DMS 273 treated with DMSO at 0.1 percent for 48 hours (cell line): ENCODE data around the gene C3orf22.
"Not testable (repeated sequence)": the region's sequence is repeated elsewhere in the genome, so short reads cannot be mapped to it uniquely, and the experiment has no call there.

Experiments used
- DNase-seq: peaks from one replicate; lab custom pipeline; 2025; lab: John Stamatoyannopoulos, UW

The C3orf22 gene

DNA sequence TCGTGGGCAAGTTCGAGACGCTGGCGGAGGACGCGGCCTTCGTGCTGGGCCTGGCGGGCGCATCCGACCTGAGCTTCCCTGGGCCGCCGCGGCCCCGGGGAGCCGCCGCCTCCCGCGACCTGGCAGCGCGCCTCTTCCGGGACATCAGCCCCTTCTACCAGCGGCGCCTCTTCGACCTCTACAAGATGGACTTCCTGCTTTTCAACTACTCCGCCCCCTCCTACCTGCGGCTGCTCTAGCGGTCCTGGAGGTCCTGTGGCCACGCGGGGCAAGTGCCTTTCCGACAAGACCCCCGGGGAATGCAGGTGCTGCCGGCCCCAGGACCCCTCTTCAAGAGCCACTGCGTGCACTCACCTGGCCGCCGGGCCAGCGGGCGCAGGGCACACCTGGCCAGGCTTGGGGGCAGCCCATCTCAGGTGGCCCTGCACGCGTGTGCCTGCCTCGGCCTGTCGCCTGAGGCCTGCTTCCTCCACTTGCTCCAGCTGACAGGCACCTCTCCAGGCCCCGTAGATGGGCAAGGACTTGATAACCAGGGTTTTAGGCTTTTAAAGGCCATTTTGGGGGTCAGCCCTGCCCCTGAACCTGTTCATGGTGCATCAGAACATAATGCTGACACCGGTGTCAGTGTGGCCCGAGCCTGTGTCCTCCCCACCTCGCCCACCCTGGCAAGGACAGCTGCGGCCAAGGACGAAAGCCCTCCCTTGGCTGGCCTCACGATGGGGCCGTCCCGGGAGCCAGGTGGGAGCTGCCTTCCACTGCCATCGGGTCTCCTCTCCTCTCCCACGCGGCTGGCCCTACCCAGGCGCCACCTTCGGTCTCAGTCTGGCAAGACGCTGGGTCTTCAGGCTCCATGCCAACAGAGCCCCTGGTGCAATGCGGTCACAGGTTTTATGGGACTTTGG lies 16.1 kb downstream of the C3orf22 start:
- DNase-seq: no peak

DNA sequence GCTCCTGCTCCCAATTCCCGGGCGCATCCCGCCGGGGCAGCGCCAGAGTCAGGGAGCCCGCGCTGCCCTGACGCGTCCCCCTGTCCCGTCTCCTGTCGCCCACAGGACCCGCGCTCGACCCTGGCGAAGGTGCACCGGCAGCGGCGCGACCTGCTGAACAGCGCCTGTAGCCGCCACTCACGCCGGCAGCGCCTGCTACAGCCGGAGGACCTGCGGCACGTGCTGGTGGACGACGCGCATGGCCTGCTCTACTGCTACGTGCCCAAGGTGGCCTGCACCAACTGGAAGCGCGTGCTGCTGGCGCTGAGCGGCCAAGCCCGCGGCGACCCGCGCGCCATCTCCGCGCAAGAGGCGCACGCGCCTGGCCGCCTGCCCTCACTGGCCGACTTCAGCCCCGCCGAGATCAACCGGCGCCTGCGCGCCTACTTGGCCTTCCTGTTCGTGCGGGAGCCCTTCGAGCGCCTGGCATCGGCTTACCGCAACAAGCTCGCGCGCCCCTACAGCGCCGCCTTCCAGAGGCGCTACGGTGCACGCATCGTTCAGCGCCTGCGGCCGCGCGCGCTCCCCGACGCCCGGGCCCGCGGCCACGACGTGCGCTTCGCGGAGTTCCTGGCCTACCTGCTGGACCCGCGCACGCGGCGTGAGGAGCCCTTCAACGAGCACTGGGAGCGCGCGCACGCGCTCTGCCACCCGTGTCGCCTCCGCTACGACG lies 16.9 kb downstream of the C3orf22 start:
- DNase-seq: no peak

DNA sequence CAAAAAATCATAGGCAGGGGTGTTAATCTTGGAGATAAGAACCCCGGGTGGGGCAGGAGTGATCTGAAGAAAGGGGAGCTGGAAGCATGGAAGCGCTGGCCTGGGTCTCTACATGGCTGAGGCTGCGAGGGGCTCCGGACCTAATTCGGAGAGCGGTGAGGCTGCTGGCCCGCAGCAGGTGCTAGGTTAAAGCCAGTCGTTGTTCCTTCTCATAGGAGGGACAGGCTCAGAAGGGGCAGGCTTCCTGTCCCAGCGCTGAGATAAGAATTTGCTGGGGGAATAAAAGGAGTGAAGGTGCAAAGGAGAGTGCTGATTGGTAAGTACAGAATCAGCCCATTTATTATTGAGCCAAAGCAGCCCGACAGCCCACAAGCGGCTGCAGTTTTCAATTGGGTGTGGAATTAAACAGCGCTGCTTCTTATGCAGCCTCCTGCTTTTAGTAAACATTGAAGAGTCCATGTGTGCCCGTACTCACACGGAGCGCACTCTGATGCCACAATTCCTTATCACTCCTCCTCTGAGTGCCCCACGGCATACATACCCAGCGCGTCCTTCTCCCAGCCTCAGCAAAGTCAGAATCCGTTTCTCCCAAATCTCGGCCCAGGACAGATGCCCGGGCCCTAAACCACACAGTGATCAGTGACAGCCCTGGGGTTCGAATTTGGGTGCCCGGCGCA lies 17.6 kb downstream of the C3orf22 start:
- DNase-seq: no peak

DNA sequence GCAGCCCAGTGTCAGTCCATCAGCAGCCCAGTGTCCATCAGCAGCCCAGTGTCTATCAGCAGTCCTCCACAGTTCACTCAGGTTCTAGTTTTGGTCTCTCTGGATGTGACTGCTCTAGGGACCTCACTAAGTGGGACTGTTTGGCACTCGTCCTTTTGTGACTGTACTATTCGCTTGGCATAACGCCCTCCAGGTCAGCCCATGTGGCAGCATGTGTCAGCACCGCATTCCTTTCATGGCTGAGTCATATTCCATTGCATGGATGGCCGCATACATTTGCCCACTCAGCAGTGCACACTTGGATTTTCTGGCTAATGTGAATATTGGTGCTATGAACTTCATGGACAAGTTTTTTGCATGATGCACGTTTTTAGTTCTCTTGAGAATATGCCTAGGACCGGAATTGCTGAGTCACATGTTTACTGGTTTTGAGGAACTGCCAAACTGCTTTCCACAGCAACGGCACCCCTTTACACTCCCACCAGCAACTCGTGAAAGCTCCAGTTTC lies 18.3 kb downstream of the C3orf22 start:
- no peak for DNase-seq

DNA sequence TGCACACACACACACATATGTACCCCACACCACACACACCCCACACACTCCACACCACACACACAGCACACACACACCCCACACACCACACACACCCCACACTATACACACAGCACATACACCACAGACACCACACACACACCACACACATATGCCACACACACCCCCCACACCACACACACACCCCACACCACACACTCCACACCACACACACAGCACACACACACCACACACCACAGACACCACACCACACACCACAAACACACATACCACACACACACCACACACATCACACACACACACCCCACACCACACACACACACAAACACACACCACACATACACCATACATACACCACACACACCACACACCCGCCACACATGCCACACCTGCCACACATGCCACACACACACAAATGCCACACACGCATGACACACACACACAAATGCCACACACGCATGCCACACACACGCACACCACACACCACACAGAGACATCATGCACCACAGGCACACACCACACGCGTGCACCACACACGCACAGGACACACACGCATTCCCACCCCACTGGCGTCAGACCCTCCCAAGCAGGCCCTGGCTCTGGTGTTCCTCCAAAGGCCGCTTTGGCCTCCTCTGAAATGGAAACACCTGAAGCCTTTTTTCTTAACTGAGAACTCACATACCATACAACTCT lies 19.0 kb downstream of the C3orf22 start:
- no peak for DNase-seq

DNA sequence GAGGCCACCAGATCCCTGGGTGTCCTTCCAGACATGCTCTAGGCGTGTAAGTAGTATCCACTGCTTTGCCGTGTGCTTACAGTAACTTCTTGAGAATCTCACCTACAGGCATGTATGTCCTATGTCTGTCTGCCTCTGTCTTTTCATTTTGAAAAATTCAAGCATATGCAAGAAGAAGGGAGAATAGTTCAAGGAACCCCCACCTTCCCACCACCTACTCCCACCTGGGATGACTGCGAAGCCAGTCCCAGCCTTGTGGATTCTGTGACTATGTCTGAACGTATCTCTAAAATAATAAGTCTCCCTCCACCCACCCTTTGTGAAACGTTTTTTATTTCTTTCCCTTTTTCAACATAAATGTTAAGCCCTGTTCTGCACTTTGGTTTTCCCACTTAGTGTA lies 19.8 kb downstream of the C3orf22 start:
- DNase-seq: no peak

DNA sequence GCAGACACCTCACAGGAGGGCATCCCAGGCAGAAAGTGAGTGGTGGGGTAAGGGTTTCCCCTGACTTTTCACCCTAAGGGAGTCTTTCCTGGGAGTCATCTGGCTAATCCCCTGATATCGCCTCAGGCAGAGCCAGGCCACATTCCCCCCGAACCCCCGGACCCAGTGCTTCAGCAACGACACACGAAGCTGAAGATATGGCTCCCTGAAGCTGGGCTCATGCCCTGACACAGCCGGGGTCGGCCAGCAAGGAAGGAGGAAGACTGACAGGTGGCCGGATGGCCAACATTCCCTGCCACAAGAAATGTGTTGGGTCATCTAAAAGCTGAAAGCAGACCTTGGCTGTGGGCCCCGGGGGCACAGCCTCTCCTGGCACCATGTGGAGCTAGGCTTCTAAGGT lies 20.4 kb downstream of the C3orf22 start:
- DNase-seq: no peak

DNA sequence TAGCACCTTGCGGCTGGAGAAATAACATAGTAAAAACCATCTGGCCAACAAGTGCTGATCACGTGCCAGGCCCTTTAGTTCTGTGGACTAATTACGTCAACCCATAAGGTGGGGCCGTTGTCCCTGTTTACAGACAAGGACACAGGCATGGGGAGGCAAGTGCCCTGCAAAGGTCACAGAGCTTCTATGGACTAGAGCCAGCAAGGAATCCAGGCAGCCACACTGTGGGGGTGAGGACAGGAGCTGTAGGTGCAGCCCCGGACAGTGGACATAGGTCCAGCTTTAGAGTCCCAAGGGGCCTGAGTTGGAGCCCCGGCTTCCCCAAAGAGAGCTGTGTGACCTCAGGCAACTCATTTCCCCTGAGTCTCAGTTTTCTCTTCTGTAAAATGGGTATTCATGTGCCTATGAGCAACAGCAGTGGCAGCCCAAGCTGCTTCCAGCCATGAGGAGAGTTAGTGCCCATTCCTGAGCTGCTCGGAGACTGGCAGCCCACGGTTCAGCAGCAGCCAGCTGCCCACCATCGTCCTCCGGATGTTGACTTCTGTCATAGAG lies 20.9 kb downstream of the C3orf22 start:
- DNase-seq: no peak

DNA sequence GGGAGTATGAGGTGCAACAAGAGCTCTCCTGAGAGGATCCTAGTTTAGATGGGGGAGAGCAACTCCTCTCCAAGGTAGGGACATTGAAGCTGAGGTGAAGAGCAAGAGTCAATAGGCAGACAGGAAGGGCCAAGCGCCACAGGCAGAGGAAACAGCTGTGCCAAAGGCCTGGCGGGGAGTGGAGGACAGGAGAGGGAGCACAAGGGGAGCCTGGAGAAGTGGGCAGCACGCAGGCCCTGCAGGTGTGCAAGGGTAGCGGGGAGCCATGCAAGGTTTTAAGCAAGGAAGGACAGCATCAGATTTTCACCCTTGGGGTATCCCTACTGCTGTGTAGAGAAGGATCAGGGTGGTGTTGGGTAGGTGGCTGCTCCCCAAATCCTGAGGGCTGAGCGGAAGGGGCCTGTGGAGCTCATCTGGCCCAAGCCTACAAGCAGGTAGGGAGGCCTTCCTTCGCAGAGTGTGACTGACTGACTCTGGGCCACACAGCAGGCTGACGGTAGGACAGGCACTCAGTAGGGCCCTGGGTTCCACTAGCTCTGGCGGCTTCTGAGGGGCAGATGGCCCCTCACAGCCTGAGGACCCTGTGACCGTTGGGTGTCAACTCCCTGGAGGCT lies 21.5 kb downstream of the C3orf22 start:
- peak; percentile 26 for DNase-seq

DNA sequence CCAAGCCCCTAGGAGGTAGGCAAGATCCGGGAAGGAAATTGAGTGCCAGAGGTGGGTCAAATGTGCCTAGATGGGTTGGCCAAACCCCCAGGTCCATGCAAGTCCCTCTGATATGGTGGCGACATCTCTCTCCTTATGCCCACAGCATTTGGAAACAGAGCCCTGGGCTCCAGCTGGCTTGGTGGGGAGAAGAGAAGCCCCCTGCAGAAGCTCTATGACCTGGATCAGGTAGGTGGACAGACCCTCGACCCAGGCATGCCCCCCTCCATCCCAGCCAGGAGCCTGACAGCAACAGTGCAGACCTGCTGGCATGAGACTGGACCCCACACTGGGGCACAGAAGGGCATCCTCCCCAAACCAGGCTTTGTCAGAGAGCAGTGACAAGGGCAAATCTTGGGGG lies 22.6 kb downstream of the C3orf22 start:
- DNase-seq: no peak

DNA sequence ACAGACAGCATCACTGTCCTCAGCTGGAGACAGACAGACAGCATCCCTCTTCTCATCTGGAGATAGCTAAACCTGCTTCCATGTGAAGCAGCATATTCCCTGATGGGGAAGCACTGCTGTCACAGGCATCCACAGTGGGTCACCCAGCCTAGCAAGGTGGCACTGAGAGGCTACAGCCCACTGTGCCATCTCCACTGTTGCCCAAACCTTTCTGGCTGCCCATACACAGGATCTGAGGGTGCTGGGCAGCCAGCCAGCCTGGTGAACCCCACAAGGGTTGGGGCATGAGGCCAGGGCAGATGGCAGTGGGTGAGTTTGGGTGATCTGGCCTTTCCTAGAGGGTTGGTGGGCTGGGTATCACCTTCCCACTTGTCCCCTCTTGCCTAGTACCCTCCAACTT lies 23.1 kb downstream of the C3orf22 start:
- no peak for DNase-seq

DNA sequence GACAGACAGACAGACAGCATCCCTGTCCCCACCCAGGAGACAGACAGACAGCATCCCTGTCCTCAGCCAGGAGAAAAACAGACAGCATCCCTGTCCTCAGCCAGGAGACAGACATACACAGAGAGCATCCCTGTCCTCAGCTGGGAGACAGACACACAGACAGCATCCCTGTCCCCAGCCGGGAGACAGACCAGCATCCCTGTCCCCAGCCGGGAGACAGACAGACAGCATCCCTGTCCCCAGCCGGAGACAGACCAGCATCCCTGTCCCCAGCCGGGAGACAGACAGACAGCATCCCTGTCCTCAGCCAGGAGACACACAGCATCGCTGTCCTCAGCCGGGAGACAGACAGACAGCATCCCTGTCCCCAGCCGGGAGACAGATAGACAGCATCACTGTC lies 24.0 kb downstream of the C3orf22 start:
- not testable (repeated sequence) for DNase-seq

DNA sequence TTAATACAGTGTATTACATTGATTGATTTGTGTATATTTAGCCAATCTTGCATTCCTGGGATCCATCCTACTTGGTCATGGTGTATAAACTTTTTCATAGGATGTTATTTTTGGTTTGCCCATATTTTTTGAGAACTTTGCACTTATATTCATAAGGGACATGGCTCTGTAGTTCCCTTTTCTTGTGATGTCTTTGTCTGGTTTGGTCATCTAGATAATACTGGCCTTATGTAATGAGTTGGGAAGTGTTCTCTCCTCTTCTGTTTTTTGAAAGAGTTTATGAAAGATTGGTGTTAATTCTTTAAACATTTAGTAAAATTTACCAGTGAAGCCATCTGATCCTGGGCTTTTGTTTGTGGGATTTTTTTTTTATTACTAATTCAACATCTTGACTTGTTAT lies 25.2 kb downstream of the C3orf22 start:
- no peak for DNase-seq

DNA sequence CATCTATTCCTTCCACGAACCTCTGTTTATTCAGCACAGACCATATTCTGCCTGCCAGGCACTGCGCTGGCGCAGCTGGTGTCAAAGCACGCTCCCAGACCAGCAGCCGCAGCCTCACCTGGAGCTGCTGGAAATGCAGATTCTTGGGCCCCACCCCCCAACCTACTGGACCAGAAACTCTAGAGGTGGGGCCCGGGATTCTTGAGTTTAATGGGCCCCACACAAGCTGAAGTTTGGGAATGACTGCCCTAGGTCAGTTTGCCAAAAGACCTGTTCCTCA lies 27.7 kb downstream of the C3orf22 start:
- no peak for DNase-seq

DNA sequence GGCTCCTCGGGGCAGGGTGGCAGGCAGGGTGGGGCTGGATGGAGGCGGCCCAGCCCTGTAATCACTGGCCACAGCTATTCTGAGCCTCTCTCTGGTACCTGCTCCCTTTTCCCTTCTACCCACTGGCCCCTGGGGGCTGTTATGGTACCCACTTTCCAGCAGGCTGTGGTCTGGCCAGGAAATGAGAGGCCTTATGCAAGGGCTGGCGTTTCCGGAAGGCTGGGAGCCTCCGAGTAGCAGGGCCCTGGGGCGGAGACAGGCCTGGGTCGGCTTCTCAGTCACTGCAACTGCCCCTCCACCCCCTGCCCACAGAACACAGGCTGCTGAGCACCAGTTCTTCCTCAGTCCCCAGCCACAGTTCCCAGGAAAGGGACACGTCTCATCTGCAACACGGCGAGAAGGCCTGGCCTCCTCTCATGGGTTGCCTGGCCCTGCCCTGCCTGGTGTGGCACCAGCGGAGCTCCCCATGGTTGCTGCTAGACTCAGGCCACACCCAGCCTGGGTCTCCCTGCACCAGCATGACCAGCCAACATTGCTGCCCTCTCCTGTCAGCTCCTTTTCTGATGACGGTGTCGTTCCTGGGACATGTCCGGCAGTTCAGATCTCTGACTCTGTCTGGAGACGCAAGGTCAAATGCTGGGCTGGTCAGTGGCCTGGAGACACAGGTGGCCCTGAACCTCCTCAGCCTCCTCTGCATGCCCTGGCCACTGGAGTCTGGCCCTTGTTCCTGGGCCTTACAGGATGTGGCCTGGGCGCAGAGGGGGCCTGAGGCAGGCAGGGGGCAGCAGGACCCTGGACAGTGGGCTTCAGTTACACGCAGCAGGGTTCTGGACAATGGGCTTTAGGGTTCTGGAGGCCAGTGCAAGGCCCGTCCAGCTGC lies 28.3 kb downstream of the C3orf22 start:
- DNase-seq: no peak

DNA sequence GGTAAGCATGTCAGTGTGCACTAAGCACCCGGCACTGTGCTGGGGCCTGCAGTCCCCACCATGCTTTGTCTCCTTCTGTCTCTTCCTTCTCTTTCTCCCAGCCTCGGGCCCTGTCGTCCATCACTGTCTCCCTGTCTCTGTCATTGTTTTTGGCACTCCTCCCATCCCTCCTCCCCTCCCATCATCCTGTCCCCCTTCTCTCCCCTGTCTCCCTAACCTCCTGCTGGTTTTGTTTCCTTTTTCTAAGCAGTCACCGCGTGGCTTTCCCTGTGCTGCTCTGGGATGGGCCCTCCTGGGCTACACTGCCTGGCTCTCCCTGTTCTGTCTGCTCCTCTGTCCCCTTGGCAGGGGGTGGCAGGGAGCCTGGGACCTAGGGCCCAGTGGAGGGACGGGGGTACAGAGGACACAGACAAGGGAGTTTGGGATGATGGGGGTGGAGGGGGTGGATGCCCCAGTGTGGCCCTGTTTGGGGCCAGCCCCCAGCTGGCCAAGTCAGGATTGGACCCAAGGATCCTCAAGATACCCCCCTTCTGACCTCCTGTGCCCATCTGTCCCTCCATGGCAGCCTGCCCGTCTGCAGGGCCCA lies 29.1 kb downstream of the C3orf22 start:
- no peak for DNase-seq

DNA sequence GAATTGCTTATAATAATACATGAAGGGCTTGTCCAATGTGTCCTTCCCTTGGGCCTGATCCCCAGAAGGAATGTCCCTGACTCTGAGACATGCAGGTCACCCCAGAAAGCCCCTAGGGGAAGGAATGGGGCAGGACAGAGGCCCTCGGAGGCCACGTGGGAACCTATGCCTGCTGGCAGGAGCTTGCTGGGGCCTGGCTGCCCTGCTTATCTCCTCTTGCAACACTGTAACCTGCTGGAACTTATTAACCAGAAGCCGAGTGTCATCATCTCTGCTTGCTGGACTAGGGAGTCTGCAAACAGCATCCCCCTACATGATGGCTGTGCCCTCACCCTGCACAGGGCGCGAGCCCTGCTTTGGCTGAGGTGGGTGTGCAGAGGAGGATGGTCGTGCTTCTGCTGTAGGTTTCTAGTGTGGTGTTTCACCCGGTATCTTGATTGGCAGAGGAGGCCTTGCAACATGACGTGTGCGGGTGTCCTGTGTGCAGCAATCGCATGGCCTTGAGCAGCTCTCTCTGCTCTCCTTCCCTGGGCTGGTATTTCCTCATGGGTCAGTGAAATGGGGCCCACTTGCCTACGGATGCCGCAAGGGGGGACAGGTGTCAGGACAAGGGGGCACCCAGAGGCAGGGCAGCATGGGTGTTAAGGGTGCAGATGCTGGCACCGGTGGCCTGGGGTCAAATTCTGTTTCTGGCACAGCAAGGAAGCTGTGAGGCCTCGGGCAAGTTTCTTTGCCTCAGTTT lies 29.8 kb downstream of the C3orf22 start:
- DNase-seq: no peak

DNA sequence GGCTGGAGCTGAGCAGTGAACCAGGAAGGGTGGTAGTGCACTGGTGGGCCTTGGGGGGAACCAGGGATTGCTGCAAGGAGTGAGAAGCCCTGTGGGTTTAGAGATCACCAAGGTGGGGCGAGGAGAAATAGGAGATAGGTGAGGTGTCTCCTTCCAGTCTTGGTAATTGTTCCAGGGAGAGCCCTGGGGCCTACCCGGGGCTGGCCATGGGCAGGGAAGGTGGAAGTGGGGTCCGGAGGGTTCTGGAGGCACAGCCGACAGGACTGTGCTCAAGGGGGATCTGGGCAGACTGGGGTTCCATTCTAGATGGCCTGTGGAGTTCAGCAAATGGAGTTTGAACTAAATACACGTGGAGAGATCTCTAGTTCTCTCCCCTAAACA lies 30.3 kb downstream of the C3orf22 start:
- DNase-seq: no peak

DNA sequence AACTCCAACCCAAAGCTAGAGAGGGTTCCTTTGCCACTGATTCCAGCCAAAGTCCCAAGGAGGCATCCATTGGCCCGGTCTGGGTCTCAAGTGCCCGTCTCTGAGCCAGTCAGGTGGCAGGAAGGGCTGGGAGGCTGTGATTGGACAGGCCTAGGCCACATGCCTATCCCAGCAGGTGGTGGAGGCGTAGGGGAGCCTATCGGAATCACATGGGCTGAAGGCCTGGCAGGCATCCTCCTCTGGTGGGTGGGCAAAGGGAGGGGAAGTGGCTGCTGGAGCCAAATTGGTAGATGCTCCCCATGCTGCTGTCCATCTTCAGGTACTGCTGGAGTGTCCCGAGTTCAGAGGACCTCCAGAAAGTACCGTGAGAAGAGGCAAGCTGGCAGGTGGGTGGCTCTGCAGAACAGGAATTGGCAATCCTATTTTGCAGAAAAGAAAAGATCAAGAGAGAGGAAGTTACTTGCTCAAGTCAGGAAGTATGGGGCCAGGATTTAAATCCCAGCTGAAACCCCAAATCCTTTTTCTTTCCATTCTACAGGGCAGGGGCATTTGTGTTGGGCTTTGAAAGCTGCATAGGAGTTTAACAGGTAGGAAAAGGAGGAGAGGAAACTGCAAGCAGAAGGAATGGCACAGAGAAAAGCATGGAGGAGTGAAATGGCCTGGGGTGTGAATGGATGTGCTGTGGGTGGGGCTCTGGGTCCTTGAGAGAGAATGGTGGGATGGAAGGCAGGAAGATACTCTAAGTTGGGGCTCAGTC lies 31.1 kb downstream of the C3orf22 start:
- DNase-seq: no peak
